GM04503 (cell line): Measurements from ENCODE around the gene VWA5B2.

Experiments
- DNase-seq: peaks from one replicate; pipeline ENCODE4 v3.0.0-alpha.2; 2012; ENCODE audit warnings: low read depth

Gene VWA5B2

DNA sequence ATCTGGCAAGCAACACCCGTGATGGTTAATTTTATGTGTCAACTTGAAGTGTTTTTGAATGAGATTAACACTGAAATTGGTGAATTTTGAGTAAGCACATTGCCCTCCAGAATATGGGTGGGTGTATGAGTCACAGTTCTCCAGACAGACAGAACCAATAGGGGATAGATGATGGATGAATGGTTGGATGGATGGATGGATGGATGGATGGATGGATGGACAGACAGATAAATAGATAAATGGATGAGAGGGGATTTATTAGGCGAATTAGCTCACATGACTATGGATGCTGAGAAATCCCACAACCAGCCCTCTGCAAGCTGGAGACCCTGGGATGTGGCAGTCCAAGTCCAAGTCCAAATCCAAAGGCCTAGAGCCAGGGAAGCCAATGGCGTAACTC lies 5.4 kb upstream of the VWA5B2 start:
- DNase-seq = no peak

DNA sequence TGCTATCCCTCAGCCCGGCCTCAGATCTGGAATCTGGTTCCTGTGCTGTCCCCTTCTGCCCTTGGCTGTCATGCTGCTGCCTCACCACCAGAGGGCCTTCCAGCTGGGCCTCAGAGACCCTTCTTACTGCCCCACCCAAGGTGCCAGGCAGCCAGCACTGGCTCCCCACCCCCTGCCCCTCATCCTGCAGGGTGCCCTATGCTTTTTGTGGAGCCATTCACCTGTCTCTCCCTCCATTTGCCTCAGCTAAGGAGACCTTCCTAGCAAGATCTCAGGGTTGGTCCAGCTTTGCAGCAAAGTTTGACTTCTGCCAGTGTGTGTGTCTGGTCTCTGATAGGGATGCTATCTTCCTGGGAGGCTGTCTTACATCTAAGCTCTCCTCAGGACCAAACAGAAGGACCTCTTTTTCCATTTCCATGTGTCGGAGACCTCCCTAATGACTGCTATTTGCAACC lies 1.9 kb upstream of the VWA5B2 start:
- DNase-seq = no peak

DNA sequence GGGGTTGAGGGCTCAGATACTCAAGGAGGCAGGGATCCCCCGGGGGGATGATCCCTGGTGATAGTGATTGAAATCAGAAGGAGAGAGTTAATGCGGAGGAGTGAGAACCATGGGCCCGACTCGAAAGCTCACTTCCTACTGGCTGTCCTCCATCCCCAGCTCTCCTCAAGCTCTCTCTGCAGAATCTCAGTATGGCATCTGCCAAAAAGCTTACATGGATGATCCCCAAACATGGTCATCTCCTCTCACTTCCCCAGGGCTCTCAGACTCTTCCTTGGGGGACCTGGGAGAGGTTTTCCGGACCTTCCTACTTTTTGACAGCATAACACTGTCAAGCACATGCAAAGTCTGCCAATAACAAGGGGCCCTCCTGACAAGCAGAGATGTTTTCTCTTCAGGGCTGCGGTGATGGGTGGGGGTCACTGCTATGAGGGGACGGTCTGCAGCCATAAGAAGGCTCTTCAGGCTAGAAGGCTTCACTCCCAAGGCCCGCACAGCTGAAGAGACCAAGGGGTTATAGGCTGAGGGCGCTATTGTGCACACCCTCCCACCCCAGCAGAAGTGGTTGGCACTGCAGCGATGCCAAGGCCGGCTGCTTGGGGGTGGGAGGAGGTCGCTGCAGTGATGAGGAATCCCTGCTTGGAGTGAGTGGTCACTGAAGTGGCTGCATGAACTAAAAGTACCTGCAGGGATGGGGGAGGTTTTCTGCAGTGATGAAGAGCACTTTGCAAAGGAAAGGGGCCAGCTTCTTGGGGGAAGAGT lies 828 bp upstream of the VWA5B2 start:
- DNase-seq = no peak

DNA sequence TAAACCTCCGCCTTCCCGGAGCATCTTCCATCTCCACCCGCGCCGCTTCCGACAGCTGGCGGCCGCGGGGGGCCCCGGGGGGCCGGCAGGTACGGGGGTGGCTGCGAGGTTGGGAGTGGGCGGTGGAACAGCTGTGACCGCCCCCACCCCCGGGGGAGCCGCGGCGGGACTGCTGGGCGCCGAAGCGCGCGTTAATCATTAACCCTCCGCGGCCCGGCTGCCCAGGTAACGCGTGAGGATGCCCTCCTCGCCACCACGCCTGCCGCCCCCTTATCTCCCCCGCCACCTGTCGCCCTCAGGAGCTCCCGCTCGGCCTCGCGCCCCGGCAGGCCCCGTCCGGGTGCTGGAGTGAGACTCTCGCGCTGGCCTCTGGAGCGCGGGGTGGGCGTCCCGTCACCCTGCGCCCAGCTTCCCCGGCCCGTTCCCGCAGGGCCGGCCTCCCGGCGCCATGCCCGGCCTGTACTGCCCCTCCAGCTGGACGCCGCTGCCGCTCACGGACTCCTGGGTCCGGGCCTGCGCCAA lies 757 bp downstream of the VWA5B2 start:
- DNase-seq = no peak

DNA sequence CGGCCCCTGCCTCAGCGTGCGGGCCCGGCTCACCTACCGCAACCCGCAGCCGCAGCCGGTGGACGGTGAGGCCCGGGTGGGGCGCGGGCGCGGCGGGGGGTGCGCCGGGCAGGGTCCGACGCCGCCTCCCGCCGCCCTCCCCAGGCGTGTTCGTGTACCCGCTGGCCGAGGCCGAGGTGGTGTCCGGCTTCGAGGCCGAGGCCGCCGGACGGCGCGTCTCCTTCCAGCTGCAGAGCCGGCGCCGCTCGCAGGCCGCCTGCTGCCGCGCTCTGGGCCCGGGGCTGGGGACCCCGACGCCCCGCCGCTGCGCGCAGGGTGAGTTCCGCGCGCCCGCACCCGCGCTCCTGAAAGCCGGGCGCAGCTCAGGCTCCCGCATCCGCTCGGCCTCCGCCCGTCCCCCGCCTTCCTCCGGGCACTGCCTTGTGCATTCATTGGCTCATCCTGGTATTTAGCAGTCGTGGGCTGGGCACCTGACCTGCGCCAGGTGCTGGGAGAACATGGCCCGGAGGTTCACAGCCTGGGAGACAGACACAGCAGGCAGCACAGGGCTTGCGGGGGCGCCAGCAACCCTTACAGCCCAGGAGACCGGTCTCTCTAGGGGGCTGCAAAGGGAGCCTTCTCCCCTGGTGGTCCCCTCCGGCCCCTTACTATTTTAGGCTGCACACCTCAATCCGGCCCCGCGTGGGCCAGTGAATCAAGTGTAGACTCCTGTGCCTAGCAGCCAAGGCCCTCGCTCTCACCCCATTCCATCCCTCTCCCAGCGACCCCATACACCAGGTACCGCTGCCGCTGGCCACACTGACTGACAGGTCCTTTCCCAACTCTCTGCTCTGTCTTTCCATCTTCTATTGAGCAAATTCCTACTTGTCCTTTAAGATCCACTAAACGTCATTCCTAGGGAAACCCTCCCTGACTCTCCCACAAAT lies 1.5 kb downstream of the VWA5B2 start:
- no peak for DNase-seq

GRCh38 chr3:184231671-184232070 lies 2.3 kb downstream of the VWA5B2 start:
- no peak for DNase-seq

GRCh38 chr3:184233127-184233843 lies 3.9 kb downstream of the VWA5B2 start:
- no peak for DNase-seq

- peak; percentile 19 for DNase-seq
These were observed 4.8 kb downstream of the VWA5B2 start for GRCh38 chr3:184234224-184234623.

GRCh38 chr3:184234671-184235380 lies 5.4 kb downstream of the VWA5B2 start:
- no peak for DNase-seq

DNA sequence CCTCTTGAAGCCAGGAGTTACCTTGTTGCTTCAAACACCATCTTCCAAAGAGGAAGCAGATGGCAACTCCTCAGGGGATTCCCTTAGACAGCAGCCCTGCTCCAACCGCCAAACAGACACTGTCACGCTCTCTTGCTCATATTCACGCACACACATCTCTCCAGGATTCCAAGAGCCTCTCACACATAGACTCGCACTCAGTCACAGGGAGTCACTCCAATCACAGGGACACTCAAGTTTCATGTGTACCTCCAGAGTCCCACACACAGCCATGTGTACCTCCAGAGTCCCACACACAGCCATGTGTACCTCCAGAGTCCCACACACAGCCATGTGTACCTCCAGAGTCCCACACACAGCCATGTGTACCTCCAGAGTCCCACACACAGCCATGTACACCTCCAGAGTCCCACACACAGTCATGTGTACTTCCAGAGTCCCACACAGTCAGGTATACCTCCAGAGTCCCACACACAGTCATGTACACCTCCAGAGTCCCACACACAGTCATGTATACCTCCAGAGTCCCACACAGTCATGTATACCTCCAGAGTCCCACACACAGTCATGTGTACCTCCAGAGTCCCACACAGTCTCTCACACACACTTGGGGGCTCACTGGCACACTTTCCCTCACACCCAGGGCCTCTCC lies 6.1 kb downstream of the VWA5B2 start:
- DNase-seq = no peak

- DNase-seq = no peak
These were observed 6.6 kb downstream of the VWA5B2 start for GRCh38 chr3:184236033-184236410.

GRCh38 chr3:184236636-184237035 lies 7.3 kb downstream of the VWA5B2 start:
- no peak for DNase-seq

GRCh38 chr3:184237211-184237610 lies 7.8 kb downstream of the VWA5B2 start:
- DNase-seq = no peak

GRCh38 chr3:184237807-184238206 lies 8.4 kb downstream of the VWA5B2 start:
- no peak for DNase-seq

DNA sequence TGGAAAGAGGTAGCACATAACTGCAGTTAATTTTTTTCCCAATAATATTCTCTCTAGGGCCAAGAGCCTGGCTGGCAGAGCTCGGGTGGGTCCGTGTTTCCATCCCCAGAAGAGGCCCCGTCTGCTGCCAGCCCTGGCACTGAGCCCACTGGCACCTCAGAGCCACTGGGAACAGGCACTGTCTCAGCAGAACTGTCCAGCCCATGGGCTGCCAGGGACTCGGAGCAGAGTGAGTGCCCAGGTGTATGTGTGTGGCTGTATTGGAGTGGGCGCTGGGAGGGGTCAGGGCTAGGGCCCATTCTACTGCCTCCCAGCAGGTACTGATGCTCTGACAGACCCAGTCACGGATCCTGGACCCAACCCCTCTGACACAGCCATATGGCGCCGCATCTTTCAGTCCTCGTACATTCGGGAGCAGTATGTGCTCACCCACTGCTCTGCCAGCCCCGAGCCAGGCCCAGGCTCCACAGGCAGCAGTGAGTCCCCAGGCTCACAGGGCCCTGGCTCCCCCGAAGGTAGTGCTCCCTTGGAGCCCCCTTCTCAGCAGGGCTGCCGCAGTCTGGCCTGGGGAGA lies 8.9 kb downstream of the VWA5B2 start:
- no peak for DNase-seq

DNA sequence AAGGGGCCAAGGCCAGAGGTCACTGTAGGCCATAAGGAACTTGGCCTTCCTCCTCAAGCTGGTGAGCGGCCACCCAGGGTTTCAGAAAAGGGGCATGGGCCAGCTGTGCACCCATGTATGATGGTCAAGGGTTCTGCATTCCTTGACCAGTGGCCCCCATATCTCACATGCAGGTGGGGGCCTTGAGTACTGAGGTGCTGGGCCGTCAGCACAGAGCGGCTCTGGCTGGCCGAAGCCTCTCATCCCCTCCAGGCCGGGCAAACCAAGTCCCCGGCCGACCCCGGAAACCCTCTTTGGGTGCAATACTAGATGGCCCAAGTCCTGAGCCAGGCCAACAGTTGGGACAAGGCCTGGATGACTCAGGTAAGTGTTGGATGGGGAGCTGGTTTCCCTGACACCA lies 9.8 kb downstream of the VWA5B2 start:
- no peak for DNase-seq

- no peak for DNase-seq
These were observed 10.3 kb downstream of the VWA5B2 start for GRCh38 chr3:184239708-184240107.

DNA sequence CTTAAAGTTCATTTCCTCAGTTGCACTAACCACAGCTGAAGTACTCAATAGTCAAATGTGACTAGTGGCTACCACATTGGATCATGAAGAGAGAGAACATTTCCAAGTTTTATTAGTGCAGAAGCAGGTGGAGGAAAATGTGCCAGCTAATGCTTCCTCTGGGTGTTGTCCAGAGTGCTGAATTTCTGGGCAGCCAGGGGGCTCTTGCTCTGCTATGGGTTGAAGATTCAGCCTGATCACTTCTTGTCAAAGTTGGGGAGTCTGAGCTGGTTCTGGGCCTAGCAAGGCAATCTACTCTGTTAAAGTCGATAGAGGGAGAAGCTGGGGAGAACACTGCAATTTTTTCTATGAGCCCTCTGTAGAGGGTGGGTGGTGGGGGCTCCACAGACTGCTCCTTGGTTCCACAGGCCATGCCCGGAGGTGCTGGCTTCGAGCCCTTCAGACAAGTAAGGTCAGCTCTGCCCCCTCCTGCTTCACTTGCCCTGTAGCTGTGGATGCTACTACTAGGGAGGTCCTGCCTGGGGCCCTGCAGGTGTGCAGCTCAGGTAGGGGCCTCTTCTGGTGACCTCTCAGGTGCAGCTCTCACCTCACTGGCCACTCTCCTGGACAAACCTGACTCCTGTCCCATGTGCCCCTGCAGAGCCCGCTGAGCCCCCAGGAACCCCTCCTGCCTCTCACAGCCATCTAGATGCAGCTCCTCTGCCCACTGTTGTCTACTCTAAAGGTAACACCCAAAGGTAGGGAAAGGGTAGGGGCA lies 11.2 kb downstream of the VWA5B2 start:
- no peak for DNase-seq

DNA sequence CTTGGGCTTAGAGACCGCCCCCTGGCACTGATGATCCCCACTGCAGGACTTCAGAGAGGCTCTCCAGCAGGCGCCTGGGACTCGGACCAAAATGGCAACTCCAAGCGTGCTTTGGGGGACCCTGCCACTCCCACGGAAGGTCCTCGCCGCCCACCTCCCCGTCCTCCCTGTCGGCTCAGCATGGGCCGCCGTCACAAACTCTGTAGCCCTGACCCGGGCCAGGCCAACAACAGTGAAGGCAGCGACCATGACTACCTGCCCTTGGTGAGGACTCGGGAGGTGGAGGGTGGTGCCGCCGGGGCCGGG lies 11.7 kb downstream of the VWA5B2 start:
- DNase-seq = no peak
